GM18526 (cell line): ENCODE data around the gene ASB6.

Experiments
- POLR2A ChIP-seq: IDR thresholded peaks from 3 replicates; pipeline ENCODE4 v1.6.1; 2011; ENCODE audit not compliant: insufficient read length; ENCODE audit errors: extremely low read depth

The ASB6 gene

DNA sequence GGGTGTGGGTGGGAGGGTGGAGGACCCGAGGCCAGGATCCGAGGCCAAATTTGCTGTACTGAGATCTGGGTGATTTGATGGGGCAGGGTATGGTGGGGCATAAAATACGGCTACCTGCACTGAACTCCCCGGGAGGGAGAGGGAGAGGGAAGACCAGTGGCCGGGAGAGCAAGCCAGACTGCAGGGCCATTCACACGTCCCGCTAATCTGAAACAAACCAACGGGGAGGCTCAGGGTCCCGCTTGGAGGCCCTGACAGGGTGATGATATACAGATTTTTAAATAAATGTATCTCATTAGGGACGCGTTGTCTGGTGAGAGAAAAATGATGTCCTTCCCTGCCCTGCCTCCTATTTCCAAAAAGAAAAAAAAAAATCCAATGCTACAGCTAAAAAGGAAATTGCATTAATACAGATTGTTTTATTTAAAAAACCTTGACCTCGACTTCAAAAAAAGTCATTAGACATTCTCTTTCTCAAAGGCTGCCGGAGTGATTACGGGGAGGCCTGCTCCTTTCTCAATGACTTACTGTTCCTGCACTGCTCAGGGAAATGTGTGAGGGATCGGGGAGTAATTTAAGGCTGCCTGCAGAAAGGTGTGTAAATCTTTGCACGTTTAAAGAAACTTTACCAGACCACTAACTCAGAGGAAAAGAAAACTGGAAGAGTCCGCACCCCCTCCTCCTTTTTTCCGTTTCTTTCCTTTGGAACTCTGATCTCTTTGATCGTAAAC, 12.0 kb upstream of the ASB6 start:
- TF ChIP-seq POLR2A, result no peak

DNA sequence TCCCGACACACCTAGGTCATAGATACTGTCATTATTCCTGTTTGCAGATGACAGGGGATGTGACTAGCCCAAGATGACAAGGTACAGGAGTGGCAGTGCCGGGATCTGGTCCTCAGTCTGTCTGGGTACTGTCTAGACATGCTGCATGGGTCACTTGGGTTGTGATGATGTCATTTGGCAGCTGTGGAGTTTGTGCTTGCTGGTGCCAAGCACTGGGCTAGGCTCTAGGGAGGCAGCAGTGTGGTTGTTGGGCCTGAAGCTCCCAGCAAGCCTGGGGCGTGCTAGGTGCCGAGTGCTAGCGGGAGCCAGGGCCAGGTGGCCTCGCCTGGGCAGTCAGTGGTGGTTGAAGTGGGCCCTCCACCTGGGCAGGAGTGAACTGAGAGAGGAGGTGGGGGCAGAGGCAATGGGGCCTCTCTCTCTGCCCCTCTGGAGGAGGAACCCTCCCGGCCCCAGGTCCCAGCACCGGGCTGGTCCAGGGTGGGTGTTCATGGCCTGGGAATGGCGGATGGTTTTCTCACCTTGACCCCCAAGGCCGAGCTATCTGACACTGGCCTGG, 8.8 kb upstream of the ASB6 start:
- TF ChIP-seq POLR2A, result no peak

DNA sequence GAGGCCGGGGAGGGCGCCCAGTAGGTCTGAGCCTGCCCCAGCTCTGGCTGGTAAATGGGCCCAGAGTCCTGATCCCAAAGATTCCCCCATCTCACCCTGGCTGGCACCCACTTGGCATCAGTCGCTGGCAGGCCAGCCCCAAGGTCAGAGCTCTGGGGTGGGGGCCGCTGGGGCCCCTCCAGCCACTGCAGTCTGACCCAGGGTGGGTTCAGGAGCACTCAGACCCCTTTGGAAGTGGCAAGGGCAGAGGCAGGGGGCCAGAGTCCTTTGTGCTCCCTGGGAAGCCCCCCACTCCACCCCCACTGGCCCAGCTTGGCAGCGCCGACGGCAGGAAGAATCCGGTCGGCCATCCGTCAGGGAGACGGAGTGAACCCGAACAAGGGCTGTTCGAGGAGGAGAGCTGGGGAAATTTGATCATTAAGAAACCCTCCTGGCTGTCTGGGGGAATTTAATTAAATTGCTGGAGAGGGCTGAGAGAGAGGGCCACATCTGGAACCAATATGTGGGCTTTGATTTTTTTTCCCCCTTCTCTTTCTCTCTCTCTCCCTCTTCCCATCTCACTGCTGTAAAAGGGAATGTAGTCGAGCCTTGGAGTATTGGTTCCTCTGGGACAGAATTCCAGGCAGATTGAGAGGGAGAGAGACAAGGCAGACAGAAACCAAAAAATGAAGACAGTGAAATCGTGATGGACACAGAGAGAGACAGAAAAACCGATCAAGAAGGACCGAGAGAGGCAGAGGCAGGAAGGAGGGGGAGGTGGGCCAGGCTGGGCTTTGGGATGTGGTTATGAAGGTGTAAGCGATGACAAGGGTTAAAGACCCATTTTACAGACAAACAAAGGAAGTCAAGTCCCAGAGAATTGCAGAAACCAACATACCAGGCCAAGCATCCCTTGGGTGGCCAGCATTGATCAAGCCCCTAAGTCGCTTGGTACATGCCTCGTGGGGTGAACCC, 8.1 kb upstream of the ASB6 start:
- TF ChIP-seq POLR2A, result no peak

DNA sequence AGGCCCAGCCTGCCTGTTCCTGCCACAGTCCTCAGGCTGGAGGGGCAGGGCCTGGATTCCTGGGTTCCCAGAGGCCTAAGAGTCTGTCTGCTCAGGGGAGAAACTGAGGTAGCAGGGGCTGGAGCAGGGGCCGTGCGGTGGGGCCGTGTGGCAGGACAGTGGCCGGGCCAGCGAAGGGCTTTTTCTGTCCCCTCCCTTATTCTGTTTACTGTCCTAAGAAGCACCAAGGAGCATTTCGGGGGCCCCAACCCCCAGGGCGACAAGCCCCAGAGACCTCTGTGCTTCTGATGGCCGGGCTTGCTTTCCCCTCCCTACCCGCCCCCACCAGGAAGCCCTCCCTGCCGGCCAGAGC, 6.8 kb upstream of the ASB6 start:
- no peak for TF ChIP-seq POLR2A

DNA sequence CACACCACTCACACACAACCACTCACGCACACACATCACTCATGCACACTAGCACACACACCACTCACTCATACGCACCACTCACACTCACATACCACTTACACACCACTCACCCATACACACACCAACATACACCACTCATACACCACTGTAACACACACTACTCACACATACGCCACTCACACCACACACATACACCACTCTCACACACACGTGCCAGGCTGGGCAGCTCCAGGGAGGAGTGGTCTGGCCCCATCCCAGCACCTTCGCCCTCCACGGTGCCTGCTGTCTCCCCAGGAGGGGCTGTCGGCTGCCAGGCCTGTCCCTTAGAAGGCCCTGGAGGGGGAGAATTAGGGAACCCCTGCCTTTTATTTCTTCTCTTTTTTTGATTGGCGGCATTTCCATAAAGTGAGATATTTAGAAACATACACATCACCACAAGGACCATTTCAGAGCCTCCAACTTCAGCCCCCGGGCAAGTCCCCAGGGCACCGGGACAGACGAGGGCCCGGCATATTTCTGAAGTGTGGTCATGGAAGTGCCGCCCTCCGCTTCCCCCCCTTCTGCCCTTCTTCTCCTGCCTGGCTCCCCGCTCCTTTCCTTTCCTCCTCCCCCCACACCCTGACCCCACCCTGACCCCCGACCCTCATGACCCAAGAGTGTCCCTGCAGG, 6.3 kb upstream of the ASB6 start:
- no peak for TF ChIP-seq POLR2A

DNA sequence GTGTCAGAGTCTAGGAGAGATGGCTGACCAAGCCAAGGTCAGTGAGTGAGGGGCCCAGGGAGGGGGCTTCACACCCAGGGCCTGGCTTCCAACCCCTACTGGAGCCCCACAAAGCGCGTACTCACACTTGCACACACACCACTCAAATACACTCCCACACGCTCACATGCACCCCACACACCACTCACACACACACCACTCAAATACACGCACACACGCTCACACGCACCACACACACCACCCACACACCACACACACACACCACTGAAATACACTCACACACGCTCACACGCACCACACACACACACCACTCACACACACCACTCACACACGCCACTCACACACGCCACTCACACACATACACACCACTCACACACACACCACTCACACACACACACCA, 5.7 kb upstream of the ASB6 start:
- TF ChIP-seq POLR2A, result no peak

DNA sequence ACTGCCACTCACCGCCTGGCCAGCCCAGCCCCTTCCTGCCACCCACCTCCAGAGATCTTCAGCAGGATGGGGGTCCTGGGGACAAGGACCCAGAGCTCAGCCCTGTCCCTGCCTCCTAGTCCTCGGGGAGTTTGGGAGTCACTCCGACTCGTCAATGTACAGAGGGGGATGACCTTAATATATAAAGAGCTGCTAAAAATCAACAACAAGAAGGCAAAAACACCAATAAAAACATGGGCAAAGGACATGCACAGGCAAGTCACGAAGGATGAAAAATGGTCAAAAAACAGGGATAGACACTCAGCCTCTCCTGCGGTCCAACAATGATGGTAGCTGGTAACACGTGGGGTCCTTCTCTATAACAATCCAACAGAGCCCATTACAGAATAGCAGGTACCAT, 4.7 kb upstream of the ASB6 start:
- no peak for TF ChIP-seq POLR2A

DNA sequence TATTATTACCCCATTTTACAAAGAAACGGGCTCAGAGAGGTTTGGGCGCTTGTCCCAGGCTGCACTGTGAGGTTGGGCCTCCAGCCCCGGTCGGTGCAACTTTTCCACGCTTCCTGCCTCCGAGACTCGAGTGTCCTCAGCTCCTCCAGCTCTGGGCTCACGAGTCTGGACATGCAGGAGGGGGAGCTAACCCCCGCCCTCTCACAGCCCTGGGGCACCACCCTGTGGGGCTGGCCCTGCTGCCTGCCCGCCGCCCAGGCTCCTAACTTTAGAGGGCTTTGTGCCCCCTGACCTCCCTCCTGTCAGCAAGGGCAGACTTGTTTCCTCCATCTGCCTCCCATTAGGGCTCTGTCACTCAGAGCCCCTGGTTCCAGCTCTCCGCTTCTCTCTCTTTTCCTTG, 4.3 kb upstream of the ASB6 start:
- TF ChIP-seq POLR2A, result no peak

DNA sequence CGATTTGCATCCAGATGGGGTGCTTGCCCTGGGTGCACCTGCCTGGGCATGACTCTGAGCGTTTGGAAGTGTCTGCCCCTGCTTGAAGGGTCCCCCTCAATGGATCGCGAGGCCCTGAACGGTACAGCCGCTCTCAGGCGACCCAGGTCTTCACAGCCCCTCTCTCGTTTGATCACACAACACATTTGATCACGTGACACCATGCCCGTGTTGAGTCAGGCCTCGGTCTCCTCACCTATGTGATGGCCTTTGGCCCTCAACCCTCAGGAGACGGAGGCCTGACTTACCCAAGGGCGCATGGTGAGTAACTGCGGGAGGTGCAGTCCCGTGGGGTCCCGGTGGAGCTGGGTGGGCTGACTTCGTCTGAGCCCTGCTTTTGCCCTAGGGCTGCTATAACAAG, 3.0 kb upstream of the ASB6 start:
- no peak for TF ChIP-seq POLR2A

DNA sequence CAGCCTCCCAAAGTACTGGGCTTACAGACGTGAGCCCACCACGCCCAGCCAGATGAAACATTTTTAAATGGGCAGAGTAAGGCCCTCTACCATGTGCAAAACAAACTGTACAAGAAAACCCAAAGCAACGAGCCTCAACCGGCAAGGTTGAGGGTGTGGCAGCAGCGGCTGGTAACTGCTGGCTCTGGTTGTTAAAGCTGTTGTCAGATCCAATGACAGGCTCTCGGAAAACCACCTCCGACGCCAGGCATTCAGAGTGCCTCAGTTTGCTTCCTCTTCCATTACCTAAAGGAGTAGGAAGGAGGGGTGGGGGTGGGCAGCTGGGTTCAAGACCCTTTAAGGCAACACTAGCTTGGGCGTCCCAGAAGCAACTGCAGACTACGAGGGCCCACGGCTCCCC, 2.4 kb upstream of the ASB6 start:
- TF ChIP-seq POLR2A, result no peak

DNA sequence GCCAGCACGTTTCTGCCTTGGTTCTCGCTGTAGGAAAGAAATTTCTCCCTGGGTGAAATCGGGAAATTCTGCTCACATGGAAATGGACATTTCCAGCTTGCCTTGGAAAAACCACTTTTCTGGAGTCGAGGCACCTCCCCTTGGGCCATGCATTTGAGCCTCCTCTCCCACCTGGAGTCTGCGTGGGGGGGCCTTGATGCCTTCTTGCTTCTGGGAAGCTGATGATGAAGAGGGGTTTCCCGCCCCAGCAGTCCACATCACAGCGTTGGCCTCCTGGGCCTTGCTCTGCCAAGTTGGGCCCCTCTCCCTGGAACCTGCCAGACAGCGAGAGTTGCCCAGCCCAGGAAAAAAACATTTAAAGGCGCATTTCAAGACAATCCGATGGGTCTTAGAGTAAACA, 1.8 kb upstream of the ASB6 start:
- TF ChIP-seq POLR2A, result no peak

DNA sequence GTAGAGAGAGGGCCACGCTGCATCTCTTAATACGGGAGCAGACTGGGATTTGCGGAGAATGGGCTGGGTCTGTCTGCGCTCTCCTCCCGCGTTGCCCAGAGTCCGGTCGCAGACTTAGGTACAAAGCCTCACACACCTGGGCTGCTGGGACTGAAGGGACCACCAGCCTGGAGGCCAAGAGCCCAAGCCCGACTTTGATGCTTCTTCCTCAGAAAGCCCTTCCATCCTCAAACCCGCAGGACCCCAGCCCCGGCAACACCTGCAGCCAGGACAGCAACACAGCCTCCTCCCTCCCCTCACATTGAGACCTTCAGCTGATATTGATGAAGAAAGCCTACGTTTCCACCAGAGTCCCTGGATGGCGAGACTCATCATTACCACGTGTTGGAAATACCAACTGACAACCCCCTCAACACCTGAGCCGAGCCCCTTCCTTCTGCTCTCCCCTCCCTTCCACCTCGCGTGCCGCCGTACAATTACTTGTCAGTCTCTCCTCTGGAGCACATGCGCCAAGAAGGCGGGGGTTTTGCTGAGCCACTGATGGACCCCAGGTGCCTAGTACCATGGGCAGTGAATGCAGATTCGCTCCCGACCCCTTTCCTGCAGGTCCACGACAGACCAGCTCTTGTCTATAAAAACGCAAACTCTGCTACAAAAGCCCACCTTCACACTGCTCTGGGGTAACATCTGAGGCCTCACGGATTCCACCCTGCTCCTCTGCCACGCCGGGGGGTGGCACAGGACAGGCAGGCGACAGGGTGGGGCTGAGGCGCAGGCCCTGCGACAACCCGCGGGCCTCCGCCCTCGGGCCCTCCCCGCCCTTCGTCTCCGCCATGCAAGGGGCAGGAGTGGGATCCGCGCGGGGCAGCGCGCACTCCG, 841 bp downstream of the ASB6 start:
- TF ChIP-seq POLR2A, result no peak

DNA sequence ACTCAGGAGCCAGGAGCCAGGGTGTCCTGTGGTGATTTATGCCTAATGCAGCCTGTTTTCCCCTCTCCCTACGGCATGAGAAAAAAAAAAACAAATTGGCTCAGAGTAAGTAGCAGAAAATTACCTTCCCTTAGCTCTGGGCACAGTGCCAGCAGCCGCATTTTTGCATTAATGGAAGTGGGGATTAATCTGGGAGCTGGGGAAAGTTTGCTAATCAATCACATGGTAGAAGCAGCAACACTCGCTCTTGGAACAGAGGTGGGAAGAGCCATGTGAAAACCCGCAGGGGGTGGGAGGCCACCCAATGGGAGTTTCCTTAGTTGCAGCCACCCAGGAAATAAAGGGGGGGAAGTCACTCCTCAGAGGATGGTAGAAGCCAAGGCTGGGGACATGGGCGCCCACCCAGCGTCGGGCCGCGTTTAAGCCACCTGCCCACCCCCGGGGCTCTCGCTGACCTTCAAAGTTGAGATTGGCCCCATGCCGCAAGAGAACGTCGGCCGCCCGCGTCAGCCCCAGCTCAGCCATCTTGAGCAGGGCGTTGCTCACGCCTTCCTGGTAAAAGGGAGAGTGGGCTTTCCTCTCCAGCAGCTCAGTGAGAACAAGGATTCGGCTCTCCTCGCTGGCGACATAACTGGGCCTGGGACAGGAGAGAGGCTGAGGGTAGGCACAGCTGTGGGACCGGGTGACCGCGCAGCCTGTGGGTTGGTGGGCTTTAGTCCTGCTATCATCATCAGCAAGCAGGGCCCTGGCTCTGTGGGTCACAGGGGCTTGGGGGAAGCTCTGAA, 1.7 kb downstream of the ASB6 start:
- TF ChIP-seq POLR2A, result no peak

DNA sequence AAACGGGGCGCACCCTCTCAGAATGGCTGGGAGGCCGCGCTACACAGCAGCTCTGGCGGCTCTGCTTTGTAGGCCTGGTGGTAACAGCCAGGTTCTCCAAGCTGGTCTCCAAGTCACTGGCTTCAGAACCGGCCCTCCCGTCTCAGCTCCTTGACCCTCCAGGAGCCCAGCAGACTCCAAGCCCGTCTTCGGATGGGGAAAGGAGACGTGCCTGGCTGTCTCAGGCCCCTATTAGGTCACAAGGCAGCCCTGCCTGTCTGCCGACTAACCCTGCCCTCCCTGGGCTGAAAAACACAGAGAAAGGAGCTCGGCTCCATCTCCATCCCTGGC, 2.2 kb downstream of the ASB6 start:
- TF ChIP-seq POLR2A, result no peak
